HepG2 (cell line): ENCODE data around the gene MSMP. TPM values are rescaled to one million over a fixed set of nuclear protein-coding genes. Genes with fewer than 3 reads are reported as not detected.

Experiments used
- ATAC-seq: fragments of 200-7000 bp; cut with Tn5 transposase; 3 replicates; pipeline ENCODE4 v1.9.1; 2020; ENCODE audit warnings: mild to moderate bottlenecking, moderate library complexity
- BruUV-seq: library from RNA; stranded (reverse); fragments of 400-500 nt; replicated peaks from 2 replicates; lab custom pipeline; 2021; lab: Mats Ljungman, UMichigan
- CTCF ChIA-PET: fragments of 300-600 bp; formaldehyde crosslinking; extraction: SDS; loops from one replicate; lab custom pipeline; 2021; ENCODE audit warnings: low total read pairs, inconsistent platforms, low intra/inter-chr PET ratio; lab: Yijun Ruan, JAX
- POLR2A ChIA-PET: fragments of 350-600 bp; sonication (Branson Sonifier 250); formaldehyde crosslinking; loops from one replicate; lab custom pipeline; 2020; ENCODE audit warnings: antibody characterized with exemption, inconsistent platforms; lab: Yijun Ruan, JAX
- DNase-seq: peaks from one replicate; pipeline ENCODE4 v3.0.0-alpha.2; 2015; ENCODE audit warnings: low spot score
- FAIRE-seq: peaks from 3 replicates; lab custom pipeline; 2011; peaks lifted over from hg19 to GRCh38; lab: Jason Lieb, UNC
- H2AFZ ChIP-seq: one replicate; pipeline ENCODE4 v1.6.1; 2011; ENCODE audit warnings: low read length, inconsistent platforms
- H3K27ac ChIP-seq: fragments of 300-600 bp; 3 replicates; pipeline ENCODE4 v1.8.0; 2011; ENCODE audit warnings: mixed run types, mild to moderate bottlenecking, mixed read lengths, low read length, inconsistent platforms; ENCODE audit not compliant: insufficient read depth; ENCODE audit errors: extremely low read length
- H3K27me3 ChIP-seq, 2 experiments: fragments of 200-600 bp in 1 of 2; 2 replicates in 1 of 2; 3 replicates in 1 of 2; pipeline versions ENCODE4 v1.6.0 to v1.8.0; 2011; ENCODE audit warnings: low read length in 2 of 2, mild to moderate bottlenecking in 2 of 2, moderate library complexity in 2 of 2, inconsistent platforms in 1 of 2; ENCODE audit not compliant: insufficient read depth in 2 of 2, control insufficient read depth in 1 of 2
- H3K36me3 ChIP-seq, 2 experiments: fragments of 200-600 bp in 1 of 2; replicated peaks in 1 of 2; 2 replicates in 1 of 2; 3 replicates in 1 of 2; pipeline versions ENCODE4 v1.5.1 to v1.8.0; 2011; ENCODE audit warnings: low read length in 2 of 2, inconsistent platforms in 1 of 2; ENCODE audit not compliant: insufficient read depth in 2 of 2, control insufficient read depth in 1 of 2
- H3K4me1 ChIP-seq: 2 replicates; pipeline ENCODE4 v1.5.1; 2012; ENCODE audit warnings: low read length, inconsistent platforms; ENCODE audit not compliant: insufficient read depth
- H3K4me2 ChIP-seq: 2 replicates; pipeline ENCODE4 v1.6.0; 2011; ENCODE audit warnings: low read depth, low read length, inconsistent platforms
- H3K4me3 ChIP-seq, 3 experiments: fragments of 200-600 bp in 1 of 3; sonication (generic), shearing (Covaris generic) in 1 of 3; replicated peaks in 1 of 3; 2 replicates each; pipeline ENCODE4 v1.5.1; 2011 to 2016; ENCODE audit warnings: low read length in 3 of 3, inconsistent platforms in 2 of 3, low read depth in 2 of 3, mild to moderate bottlenecking in 2 of 3, control low read depth in 1 of 3, mixed read lengths in 1 of 3; ENCODE audit not compliant: insufficient read depth in 1 of 3
- H3K79me2 ChIP-seq: one replicate; pipeline ENCODE4 v1.6.1; 2011; ENCODE audit warnings: low read length, inconsistent platforms; ENCODE audit not compliant: insufficient read depth
- H3K9ac ChIP-seq: 2 replicates; pipeline ENCODE4 v1.6.0; 2011; ENCODE audit warnings: mild to moderate bottlenecking, low read depth, low read length, inconsistent platforms; ENCODE audit not compliant: insufficient read depth
- H3K9me3 ChIP-seq: 2 replicates; pipeline ENCODE4 v1.5.1; 2012; ENCODE audit warnings: mild to moderate bottlenecking, low read length
- H4K20me1 ChIP-seq: 2 replicates; pipeline ENCODE4 v1.6.0; 2011; ENCODE audit warnings: inconsistent platforms, mild to moderate bottlenecking, low read length, moderate library complexity; ENCODE audit not compliant: insufficient read depth
- ATF4 ChIP-seq, 2 experiments: fragments of 450-650 bp in 1 of 2; sonication (generic) in 1 of 2; formaldehyde crosslinking; IDR thresholded peaks; 2 replicates each; pipeline versions ENCODE4 v1.5.0 to v1.8.0; 2020 to 2022; ENCODE audit warnings: mild to moderate bottlenecking in 1 of 2, missing genetic modification reagents in 1 of 2
- RBFOX2 ChIP-seq: fragments of 200-400 bp; formaldehyde crosslinking; IDR thresholded peaks from 2 replicates; pipeline ENCODE4 v1.6.1; 2017; ENCODE audit warnings: low read depth, mild to moderate bottlenecking, low read length
- RBM22 ChIP-seq: fragments of 200-400 bp; formaldehyde crosslinking; optimal IDR thresholded peaks from 2 replicates; pipeline ENCODE3; 2017; ENCODE audit warnings: mild to moderate bottlenecking, low read length, moderate library complexity
- ZBTB10 ChIP-seq: sonication (generic); formaldehyde crosslinking; IDR thresholded peaks from 2 replicates; pipeline ENCODE4 v1.4.0; 2020; ENCODE audit warnings: missing genetic modification reagents, borderline replicate concordance
- ZNF709 ChIP-seq: sonication (generic); formaldehyde crosslinking; IDR thresholded peaks from 2 replicates; pipeline ENCODE4 v1.5.0; 2020; ENCODE audit warnings: mild to moderate bottlenecking, missing genetic modification reagents
- WGBS: methylation state at CpG from one replicate; pipeline ENCODE4 v1.1.6; 2017; ENCODE audit warnings: low lambda C conversion rate; 5-methylcytosine and 5-hydroxymethylcytosine counted together
- in situ Hi-C: cut with HindIII; loops from 2 replicates; pipeline ENCODE4 v1.10.0; 2017; ENCODE audit warnings: low pct_unique_long_range_greater_than_20kb; ENCODE audit not compliant: extremely low pct_ligation_motif_present
- intact Hi-C: fragments of 100-400 bp; cut with micrococcal nuclease; formaldehyde crosslinking; loops from one replicate; pipeline ENCODE4 v1.10.0; 2022; ENCODE audit not compliant: unreplicated experiment
- polyA plus RNA-seq, 8 experiments: library from polyadenylated mRNA; depleted of rRNA in 3 of 8; stranded (reverse) in 7 of 8; unstranded in 1 of 8; fragments of >200 nt; fragmentation: Illumina TruSeq in 4 of 8; extraction: Trizol in 4 of 8; gene quantifications; 2 replicates each; pipeline versions ENCODE4 v1.2.1 to v1.2.3, GENCODE V29; 2011 to 2016; ENCODE audit warnings: low read depth in 4 of 8, missing spikeins in 1 of 8, mixed read lengths in 1 of 8; ENCODE audit not compliant: insufficient read depth in 1 of 8
- total RNA-seq, 5 experiments: library from RNA; depleted of rRNA; stranded (reverse); fragments of >200 nt; fragmentation: Illumina TruSeq; extraction: Trizol; gene quantifications; 2 replicates each; pipeline ENCODE4 v1.2.3, GENCODE V29; 2016; ENCODE audit warnings: low read depth in 1 of 5

The MSMP gene
- total and polyA plus RNA-seq, 2 of the 13 experiments (the other 11 are each of a cell fraction or from before 2014, with no cell fraction given) = 0.24 to 0.46 TPM

GRCh38 chr9:35740243-35740642 is 13.8 kb downstream of the MSMP start:
- peaks cover 53 to 94% of the 10 kb centered on the region in 2 experiments for H3K36me3 ChIP-seq
- H3K27me3 ChIP-seq = no peaks in the 10 kb centered on the region
- ChIA-PET CTCF (no interaction called here), POLR2A (interaction anchor here (1.3 to 2.5 kb wide), 2 partner anchors 8 kb away, joined by 6 to 11 read pairs; partner anchors contain the start of genes CREB3, GBA2, RGP1 and TLN1)
- intact Hi-C loops = no loop called here
- DNase-seq (no peak), ATAC-seq (no peak), FAIRE-seq (no peak)
- H3K4me1 ChIP-seq = peaks cover 11% of the 10 kb centered on the region
- in situ Hi-C loops = no loop called here
- TF ChIP-seq ATF4 (CRISPR knock-in tag; IDR thresholded peaks at IDR 0.05) (no peak), ZBTB10 (no peak), RBFOX2 (peak; percentile 39; the same call in 1 of the 2 replicates), ZNF709 (no peak), RBM22 (peak; percentile 14)
- no peak overlapping the region for H3K4me3 ChIP-seq
- BruUV-seq = no TSS peak
- no peak overlapping the region for H3K27ac ChIP-seq
- H3K79me2 ChIP-seq = peaks cover 18% of the 10 kb centered on the region
- 71% methylated on average over 2 of the region's 6 CpGs for WGBS
- H3K9ac ChIP-seq = no peak overlapping the region
- no peak overlapping the region for H2AFZ ChIP-seq
- peaks cover 7% of the 10 kb centered on the region for H4K20me1 ChIP-seq
- no peak overlapping the region for H3K4me2 ChIP-seq
- no peaks in the 10 kb centered on the region for H3K9me3 ChIP-seq
